HG02970 (cell line): ENCODE results near the gene IGSF11.
"Not testable (repeated sequence)": the region's sequence is repeated elsewhere in the genome, so short reads cannot be mapped to it uniquely, and the experiment has no call there.

Experiments
- ATAC-seq: cut with Tn5 transposase; IDR thresholded peaks from one replicate; pipeline ENCODE4 v1.9.1; 2021; ENCODE audit warnings: mild to moderate bottlenecking, moderate library complexity, moderate number of reproducible peaks; ENCODE audit not compliant: unreplicated experiment, low FRiP score

Gene IGSF11

GRCh38 chr3:118890206-118890605 is 144.4 kb downstream of the IGSF11 start:
- ATAC-seq, result no peak

- ATAC-seq, result no peak
Measured at GRCh38 chr3:118889691-118890090, 145.0 kb downstream of the IGSF11 start.

GRCh38 chr3:118886708-118887107 is 147.9 kb downstream of the IGSF11 start:
- ATAC-seq, result no peak

- ATAC-seq, result peak; percentile 64
Measured at GRCh38 chr3:118884748-118885206, 149.9 kb downstream of the IGSF11 start.

- ATAC-seq, result peak; percentile 59
Measured at GRCh38 chr3:118882353-118882947, 152.2 kb downstream of the IGSF11 start.

GRCh38 chr3:118868051-118868450 is 166.6 kb downstream of the IGSF11 start:
- no peak for ATAC-seq

GRCh38 chr3:118863731-118864322 is 170.8 kb downstream of the IGSF11 start:
- no peak for ATAC-seq

GRCh38 chr3:118859950-118860349 is 174.7 kb downstream of the IGSF11 start:
- ATAC-seq, result no peak

- not testable (repeated sequence) for ATAC-seq
Measured at GRCh38 chr3:118851466-118852193, 183.0 kb downstream of the IGSF11 start.

- ATAC-seq, result no peak
Measured at GRCh38 chr3:118850687-118851086, 184.0 kb downstream of the IGSF11 start.
